GM21529 (cell line): Measurements from ENCODE around the gene SNX25.
A peak's percentile ranks its signal among the peaks of the same experiment; 100 is the strongest.
"Not testable (repeated sequence)": the region's sequence is repeated elsewhere in the genome, so short reads cannot be mapped to it uniquely, and the experiment has no call there.

Source experiments
- ATAC-seq: cut with Tn5 transposase; IDR thresholded peaks from one replicate; pipeline ENCODE4 v1.9.1; 2021; ENCODE audit not compliant: unreplicated experiment

The SNX25 gene

GRCh38 chr4:185335579-185335978 lies 126.2 kb downstream of the SNX25 start:
- no peak for ATAC-seq

GRCh38 chr4:185339941-185340340 lies 130.5 kb downstream of the SNX25 start:
- ATAC-seq, result no peak

- ATAC-seq, result peak; percentile 8
Observed at GRCh38 chr4:185341377-185341776, 132.0 kb downstream of the SNX25 start.

- peak; percentile 71 for ATAC-seq
Observed at GRCh38 chr4:185341841-185342240, 132.4 kb downstream of the SNX25 start.

GRCh38 chr4:185343726-185344581 lies 134.6 kb downstream of the SNX25 start:
- no peak for ATAC-seq

GRCh38 chr4:185344743-185345538 lies 135.5 kb downstream of the SNX25 start:
- ATAC-seq, result peak; percentile 53

- no peak for ATAC-seq
Observed at GRCh38 chr4:185346975-185347601, 137.7 kb downstream of the SNX25 start.

GRCh38 chr4:185351691-185352090 lies 142.3 kb downstream of the SNX25 start:
- ATAC-seq, result no peak

GRCh38 chr4:185352202-185352601 lies 142.8 kb downstream of the SNX25 start:
- no peak for ATAC-seq

GRCh38 chr4:185352741-185353140 lies 143.3 kb downstream of the SNX25 start:
- no peak for ATAC-seq

- ATAC-seq, result no peak
Observed at GRCh38 chr4:185357211-185357610, 147.8 kb downstream of the SNX25 start.

- no peak for ATAC-seq
Observed at GRCh38 chr4:185357733-185358440, 148.5 kb downstream of the SNX25 start.

GRCh38 chr4:185358514-185358913 lies 149.1 kb downstream of the SNX25 start:
- ATAC-seq, result no peak

- ATAC-seq, result no peak
Observed at GRCh38 chr4:185358959-185359358, 149.6 kb downstream of the SNX25 start.

GRCh38 chr4:185359767-185360446 lies 150.5 kb downstream of the SNX25 start:
- ATAC-seq, result no peak

GRCh38 chr4:185361872-185362271 lies 152.5 kb downstream of the SNX25 start:
- ATAC-seq, result no peak

- ATAC-seq, result not testable (repeated sequence)
Observed at GRCh38 chr4:185362570-185362969, 153.2 kb downstream of the SNX25 start.

GRCh38 chr4:185363251-185363650 lies 153.9 kb downstream of the SNX25 start:
- no peak for ATAC-seq

- no peak for ATAC-seq
Observed at GRCh38 chr4:185364886-185365285, 155.5 kb downstream of the SNX25 start.

GRCh38 chr4:185369731-185370130 lies 160.3 kb downstream of the SNX25 start:
- ATAC-seq, result no peak
